ENCODE measurements around the gene OPCML. TPM values are rescaled to one million over a fixed set of nuclear protein-coding genes. Genes with fewer than 3 reads are reported as not detected.

Gene OPCML
- total RNA-seq, 1 experiment from 2014 or later: 0.94 TPM

GRCh38 chr11:133302056-133302455 is 230.2 kb downstream of the OPCML start:
- Histone ChIP-seq H2BK120ac (ENCODE audit: low read depth, low read length, poor library complexity, severe bottlenecking) (no peak overlapping the region), H3K4me1 (ENCODE audit: insufficient read depth, low read length) (no peaks in the 10 kb centered on the region), H3K18ac (ENCODE audit: insufficient read length, low read depth, low read length) (no peak overlapping the region), H3K56ac (ENCODE audit: insufficient read length, low read depth, low read length) (no peak overlapping the region), H3K23me2 (ENCODE audit: insufficient read length, low read depth, low read length, poor library complexity, severe bottlenecking) (no peaks in the 10 kb centered on the region), H3K4ac (ENCODE audit: low read depth, low read length) (no peak overlapping the region), H2BK12ac (ENCODE audit: insufficient read length, low read depth, low read length) (no peak overlapping the region), H4K20me1 (ENCODE audit: control insufficient read depth, insufficient read depth, insufficient read length) (no peaks in the 10 kb centered on the region), H2AK5ac (ENCODE audit: insufficient read length, low read length) (no peak overlapping the region), H2BK5ac (ENCODE audit: insufficient read length, low read length) (no peak overlapping the region), H3K9me3 (ENCODE audit: control insufficient read depth, low read depth, low read length) (no peaks in the 10 kb centered on the region), H2BK15ac (ENCODE audit: low read depth, low read length) (no peak overlapping the region), H3T11ph (ENCODE audit: low read length) (no peak overlapping the region), H2BK20ac (ENCODE audit: low read depth, low read length, poor library complexity, severe bottlenecking) (no peak overlapping the region), H4K91ac (ENCODE audit: insufficient read length, low read depth, low read length) (no peak overlapping the region), H3K79me2 (ENCODE audit: insufficient read depth, low read length) (no peaks in the 10 kb centered on the region), H3K27ac (ENCODE audit: insufficient read length, low read depth, low read length) (no peak overlapping the region), H4K5ac (ENCODE audit: insufficient read length, low read depth, low read length) (no peak overlapping the region), H4K8ac (replicated peaks; ENCODE audit: insufficient read length, low read depth, low read length) (no peak overlapping the region), H3K23ac (ENCODE audit: insufficient read length, low read depth, low read length) (no peak overlapping the region), H3K9ac (ENCODE audit: extremely low read depth, insufficient read length, low read length) (no peak overlapping the region), H3K4me2 (ENCODE audit: insufficient read depth, insufficient read length, low read length) (no peak overlapping the region), H3K79me1 (ENCODE audit: insufficient read depth, low read depth, low read length, poor library complexity, severe bottlenecking) (no peaks in the 10 kb centered on the region), H3K14ac (ENCODE audit: insufficient read depth, low read length) (no peak overlapping the region), H3K27me3 (ENCODE audit: insufficient read depth, low read length) (no peaks in the 10 kb centered on the region), H2AFZ (ENCODE audit: low read length) (no peak overlapping the region)
- DNase-seq: no peak
- Mint-ChIP-seq H3K36me3 (ENCODE audit: insufficient read depth in 1 of 3, low read depth in 3 of 3) (0 out of 7 replicates have a peak, but pooled peaks cover 0 to 4% (median 0%) of the 10 kb centered on the region in 3 experiments), H3K27ac (no peak overlapping the region; a peak in 1 of 7 replicates), H3K4me1 (peaks cover 13% of the 10 kb centered on the region in 2 experiments), H3K4me3 (no peak overlapping the region), H3K27me3 (ENCODE audit: low read depth) (no peaks in the 10 kb centered on the region), H3K9me3 (peaks cover 0 to 3% of the 10 kb centered on the region in 2 experiments; a peak in 2 of 5 replicates)
- no peak for TF ChIP-seq CTCF (conservative IDR thresholded peaks at IDR 0.05)
- WGBS (ENCODE audit: extremely low coverage, insufficient read length, low lambda C conversion rate): no CpG with 5 or more reads among the region's 3 CpGs

Data from H9 (cell line).